ENCODE results near the gene PRDX1. TPM values are rescaled to one million over a fixed set of nuclear protein-coding genes. Genes with fewer than 3 reads are reported as not detected.
"Not testable (repeated sequence)": the region's sequence is repeated elsewhere in the genome, so short reads cannot be mapped to it uniquely, and the experiment has no call there.

Gene PRDX1
- total RNA-seq, 1 experiment from 2014 or later: 637 TPM

DNA sequence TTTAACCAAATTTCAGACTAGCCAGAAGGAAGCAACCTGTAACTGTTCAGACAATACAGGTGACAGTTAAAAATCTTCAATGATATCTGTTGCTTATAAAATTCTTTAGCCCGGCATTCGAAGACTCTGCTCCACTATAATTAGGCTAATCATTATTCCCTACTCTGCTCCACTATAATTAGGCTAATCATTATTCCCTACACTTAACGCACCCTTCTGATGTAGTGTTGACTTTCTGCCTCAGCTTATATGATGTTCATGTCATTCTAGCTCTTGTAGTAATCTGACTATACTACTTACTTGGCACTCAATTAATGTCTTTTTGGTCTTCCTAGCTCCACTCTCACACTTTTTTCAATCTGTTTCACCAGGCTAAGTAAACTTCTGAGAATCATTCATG lies 44.0 kb downstream of the PRDX1 start:
- H3K27me3 Mint-ChIP-seq (ENCODE audit: insufficient read depth, unreplicated experiment): no peaks in the 10 kb centered on the region
- CTCF ChIA-PET: no interaction called here
- DNase-seq: no peak
- intact Hi-C loops (cut with micrococcal nuclease; ENCODE audit: unreplicated experiment): no loop called here
- TF ChIP-seq, protein P1, sequence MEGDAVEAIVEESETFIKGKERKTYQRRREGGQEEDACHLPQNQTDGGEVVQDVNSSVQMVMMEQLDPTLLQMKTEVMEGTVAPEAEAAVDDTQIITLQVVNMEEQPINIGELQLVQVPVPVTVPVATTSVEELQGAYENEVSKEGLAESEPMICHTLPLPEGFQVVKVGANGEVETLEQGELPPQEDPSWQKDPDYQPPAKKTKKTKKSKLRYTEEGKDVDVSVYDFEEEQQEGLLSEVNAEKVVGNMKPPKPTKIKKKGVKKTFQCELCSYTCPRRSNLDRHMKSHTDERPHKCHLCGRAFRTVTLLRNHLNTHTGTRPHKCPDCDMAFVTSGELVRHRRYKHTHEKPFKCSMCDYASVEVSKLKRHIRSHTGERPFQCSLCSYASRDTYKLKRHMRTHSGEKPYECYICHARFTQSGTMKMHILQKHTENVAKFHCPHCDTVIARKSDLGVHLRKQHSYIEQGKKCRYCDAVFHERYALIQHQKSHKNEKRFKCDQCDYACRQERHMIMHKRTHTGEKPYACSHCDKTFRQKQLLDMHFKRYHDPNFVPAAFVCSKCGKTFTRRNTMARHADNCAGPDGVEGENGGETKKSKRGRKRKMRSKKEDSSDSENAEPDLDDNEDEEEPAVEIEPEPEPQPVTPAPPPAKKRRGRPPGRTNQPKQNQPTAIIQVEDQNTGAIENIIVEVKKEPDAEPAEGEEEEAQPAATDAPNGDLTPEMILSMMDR (IDR thresholded peaks at IDR 0.05; ENCODE audit: insufficient read depth in 1 of 2, low read depth in 1 of 2, low read length in 1 of 2, severe bottlenecking in 1 of 2, unreplicated experiment in 1 of 2): no peak
- H3K4me1 ChIP-seq: no peaks in the 10 kb centered on the region
- H3K4me1 Mint-ChIP-seq (ENCODE audit: low read depth, unreplicated experiment): no peaks in the 10 kb centered on the region
- no peaks in the 10 kb centered on the region for H3K27me3 ChIP-seq (replicated peaks; ENCODE audit: control insufficient read depth, insufficient read depth, low read length)
- no TSS peak for BruUV-seq (replicated peaks)
- POLR2A ChIA-PET: no interaction called here
- no peaks in the 10 kb centered on the region for H3K36me3 ChIP-seq (ENCODE audit: control insufficient read depth, insufficient read depth, low read length)
- H3K36me3 Mint-ChIP-seq (ENCODE audit: insufficient read depth, unreplicated experiment): no peaks in the 10 kb centered on the region
- no peak overlapping the region for H3K4me3 Mint-ChIP-seq (ENCODE audit: unreplicated experiment)
- H3K27ac Mint-ChIP-seq (ENCODE audit: unreplicated experiment): no peak overlapping the region
- H3K4me3 ChIP-seq (ENCODE audit: low read depth, low read length): no peak overlapping the region
- H3K9me3 Mint-ChIP-seq (ENCODE audit: unreplicated experiment): no peaks in the 10 kb centered on the region
- no peaks in the 10 kb centered on the region for H3K9me3 ChIP-seq

DNA sequence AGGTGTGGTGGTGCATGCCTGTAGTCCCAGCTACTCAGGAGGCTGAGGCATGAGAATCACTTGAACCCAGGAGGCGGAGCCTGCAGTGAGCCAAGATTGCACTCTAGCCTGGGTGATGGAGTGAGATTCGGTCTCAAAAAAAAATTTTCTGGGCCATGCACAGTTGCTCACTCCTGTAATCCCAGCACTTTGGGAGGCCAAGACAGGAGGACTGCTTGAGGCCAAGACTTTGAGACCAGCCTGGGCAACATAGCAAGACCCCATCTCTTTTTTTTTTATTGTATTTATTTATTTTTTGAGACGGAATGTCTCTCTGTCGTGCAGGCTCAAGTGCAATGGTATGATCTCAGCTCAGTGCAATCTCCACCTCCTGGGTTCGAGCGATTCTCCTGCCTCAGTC lies 47.5 kb downstream of the PRDX1 start:
- H3K36me3 ChIP-seq (ENCODE audit: control insufficient read depth, insufficient read depth, low read length); DNase-seq; H3K4me3 ChIP-seq (ENCODE audit: low read depth, low read length); H3K27me3 ChIP-seq (replicated peaks; ENCODE audit: control insufficient read depth, insufficient read depth, low read length); H3K4me1 Mint-ChIP-seq (ENCODE audit: low read depth, unreplicated experiment); intact Hi-C loops (cut with micrococcal nuclease; ENCODE audit: unreplicated experiment); H3K4me1 ChIP-seq; CTCF ChIA-PET; H3K27ac Mint-ChIP-seq (ENCODE audit: unreplicated experiment); POLR2A ChIA-PET; H3K36me3 Mint-ChIP-seq (ENCODE audit: insufficient read depth, unreplicated experiment); H3K27me3 Mint-ChIP-seq (ENCODE audit: insufficient read depth, unreplicated experiment); H3K9me3 ChIP-seq; BruUV-seq (replicated peaks); H3K4me3 Mint-ChIP-seq (ENCODE audit: unreplicated experiment); H3K9me3 Mint-ChIP-seq (ENCODE audit: unreplicated experiment): not testable (repeated sequence)

DNA sequence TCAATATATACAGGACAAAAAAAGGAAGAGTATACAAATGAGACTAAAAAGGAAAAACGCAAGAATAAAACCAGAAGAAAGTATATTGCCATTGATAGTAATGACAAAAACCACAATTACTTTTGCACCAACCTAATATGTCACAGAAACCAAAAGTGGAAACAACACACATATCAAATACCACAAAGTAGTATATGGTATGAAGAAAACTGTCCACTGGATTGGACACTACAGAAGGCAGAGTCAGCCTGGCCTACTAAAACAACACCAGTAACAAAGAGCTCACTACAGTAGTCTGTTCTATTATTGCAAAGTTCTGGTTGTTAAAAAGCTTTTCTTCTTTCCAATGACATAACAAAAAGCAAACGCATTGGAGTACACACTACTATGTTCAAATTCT lies 48.4 kb downstream of the PRDX1 start:
- Mint-ChIP-seq H3K4me1 (ENCODE audit: low read depth, unreplicated experiment) (no peaks in the 10 kb centered on the region), H3K9me3 (ENCODE audit: unreplicated experiment) (no peaks in the 10 kb centered on the region), H3K27me3 (ENCODE audit: insufficient read depth, unreplicated experiment) (no peaks in the 10 kb centered on the region), H3K27ac (ENCODE audit: unreplicated experiment) (no peak overlapping the region), H3K36me3 (ENCODE audit: insufficient read depth, unreplicated experiment) (no peaks in the 10 kb centered on the region), H3K4me3 (ENCODE audit: unreplicated experiment) (no peak overlapping the region)
- Histone ChIP-seq H3K36me3 (ENCODE audit: control insufficient read depth, insufficient read depth, low read length) (no peaks in the 10 kb centered on the region), H3K4me1 (no peaks in the 10 kb centered on the region), H3K4me3 (ENCODE audit: low read depth, low read length) (no peak overlapping the region), H3K9me3 (no peaks in the 10 kb centered on the region), H3K27me3 (replicated peaks; ENCODE audit: control insufficient read depth, insufficient read depth, low read length) (no peaks in the 10 kb centered on the region)
- ChIA-PET CTCF (interaction anchor here (0.6 kb wide), 1 partner anchor 133 kb away, joined by 3 read pairs; the partner anchor contains the start of genes MUTYH and TOE1), POLR2A (no interaction called here)
- TF ChIP-seq, protein P1 (IDR thresholded peaks at IDR 0.05; ENCODE audit: insufficient read depth in 1 of 2, low read depth in 1 of 2, low read length in 1 of 2, severe bottlenecking in 1 of 2, unreplicated experiment in 1 of 2): no peak
- DNase-seq: no peak
- intact Hi-C loops (cut with micrococcal nuclease; ENCODE audit: unreplicated experiment): no loop called here
- no TSS peak for BruUV-seq (replicated peaks)

DNA sequence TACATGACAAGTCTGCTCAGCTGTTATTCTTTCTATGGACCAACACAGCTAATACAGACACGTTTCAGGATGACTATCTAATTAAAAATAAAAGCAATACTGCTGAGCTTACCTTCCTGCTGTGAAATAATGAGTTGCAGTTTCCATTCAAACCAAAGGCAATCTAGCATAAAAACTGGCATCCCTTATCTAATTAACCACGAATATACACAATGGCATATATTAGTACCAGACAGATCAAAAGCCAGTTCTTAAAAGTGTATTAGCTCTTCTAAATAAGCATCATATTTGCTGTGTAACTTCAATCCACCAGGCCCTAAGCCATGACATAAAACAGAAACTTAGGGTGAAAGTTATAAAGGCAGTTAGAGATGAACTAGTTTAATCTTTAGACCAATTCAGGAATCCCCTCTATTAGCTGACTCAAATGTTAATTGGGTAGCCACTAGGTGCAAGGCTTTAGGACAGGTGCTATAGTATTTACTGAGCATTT lies 51.3 kb downstream of the PRDX1 start:
- no peak for DNase-seq
- no TSS peak for BruUV-seq (replicated peaks)
- H3K27ac Mint-ChIP-seq (ENCODE audit: unreplicated experiment): no peak overlapping the region
- intact Hi-C loops (cut with micrococcal nuclease; ENCODE audit: unreplicated experiment): no loop called here
- ChIA-PET POLR2A (no interaction called here), CTCF (no interaction called here)
- no peaks in the 10 kb centered on the region for H3K9me3 ChIP-seq
- no peak overlapping the region for H3K4me3 Mint-ChIP-seq (ENCODE audit: unreplicated experiment)
- H3K36me3 Mint-ChIP-seq (ENCODE audit: insufficient read depth, unreplicated experiment): peaks cover 5% of the 10 kb centered on the region
- no peaks in the 10 kb centered on the region for H3K27me3 Mint-ChIP-seq (ENCODE audit: insufficient read depth, unreplicated experiment)
- no peaks in the 10 kb centered on the region for H3K27me3 ChIP-seq (replicated peaks; ENCODE audit: control insufficient read depth, insufficient read depth, low read length)
- H3K4me3 ChIP-seq (ENCODE audit: low read depth, low read length): no peak overlapping the region
- TF ChIP-seq, protein P1 (IDR thresholded peaks at IDR 0.05; ENCODE audit: insufficient read depth in 1 of 2, low read depth in 1 of 2, low read length in 1 of 2, severe bottlenecking in 1 of 2, unreplicated experiment in 1 of 2): no peak
- no peaks in the 10 kb centered on the region for H3K36me3 ChIP-seq (ENCODE audit: control insufficient read depth, insufficient read depth, low read length)
- H3K9me3 Mint-ChIP-seq (ENCODE audit: unreplicated experiment): no peaks in the 10 kb centered on the region
- no peaks in the 10 kb centered on the region for H3K4me1 ChIP-seq
- no peaks in the 10 kb centered on the region for H3K4me1 Mint-ChIP-seq (ENCODE audit: low read depth, unreplicated experiment)

DNA sequence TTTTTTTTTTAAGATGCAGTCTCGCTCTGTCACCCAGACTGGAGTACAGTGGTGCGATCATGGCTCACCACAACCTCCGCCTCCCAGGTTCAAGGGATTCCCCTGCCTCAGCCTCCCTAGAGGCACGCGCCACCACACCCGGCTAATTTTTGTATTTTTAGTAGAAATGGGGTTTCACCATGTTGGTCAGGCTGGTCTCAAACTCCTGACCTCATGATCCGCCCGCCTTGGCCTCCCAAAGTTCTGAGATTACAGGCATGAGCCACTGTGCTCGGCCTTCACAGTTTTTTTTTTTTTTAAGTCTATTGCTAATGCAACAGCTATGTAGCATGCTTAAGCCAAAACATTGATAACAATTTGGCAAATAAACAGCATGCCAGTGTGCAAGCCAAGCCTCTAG lies 54.3 kb downstream of the PRDX1 start:
- H3K9me3 ChIP-seq; H3K27ac Mint-ChIP-seq (ENCODE audit: unreplicated experiment); H3K4me3 ChIP-seq (ENCODE audit: low read depth, low read length); BruUV-seq (replicated peaks); H3K27me3 ChIP-seq (replicated peaks; ENCODE audit: control insufficient read depth, insufficient read depth, low read length); CTCF ChIA-PET; H3K27me3 Mint-ChIP-seq (ENCODE audit: insufficient read depth, unreplicated experiment); H3K36me3 ChIP-seq (ENCODE audit: control insufficient read depth, insufficient read depth, low read length); H3K4me3 Mint-ChIP-seq (ENCODE audit: unreplicated experiment); DNase-seq; intact Hi-C loops (cut with micrococcal nuclease; ENCODE audit: unreplicated experiment); H3K9me3 Mint-ChIP-seq (ENCODE audit: unreplicated experiment); H3K4me1 ChIP-seq; H3K4me1 Mint-ChIP-seq (ENCODE audit: low read depth, unreplicated experiment); H3K36me3 Mint-ChIP-seq (ENCODE audit: insufficient read depth, unreplicated experiment): not testable (repeated sequence)
- POLR2A ChIA-PET: interaction anchor here (0.7 kb wide), 1 partner anchor 94 kb away, joined by 4 read pairs; no protein-coding TSS in a partner anchor
